IMR-90 (cell line): Measurements from ENCODE around the gene IL36G. TPM values are rescaled to one million over a fixed set of nuclear protein-coding genes. Genes with fewer than 3 reads are reported as not detected.
A peak's percentile ranks its signal among the peaks of the same experiment; 100 is the strongest.

Experiments
- ATAC-seq: fragments of 200-7000 bp; cut with Tn5 transposase; 2 replicates; pipeline ENCODE4 v1.9.1; 2020; ENCODE audit warnings: low read depth, mild to moderate bottlenecking, moderate library complexity
- BruUV-seq: library from RNA; stranded (reverse); fragments of 400-500 nt; replicated peaks from 2 replicates; lab custom pipeline; 2021; lab: Mats Ljungman, UMichigan
- CTCF ChIA-PET: fragments of 300-600 bp; formaldehyde crosslinking; extraction: SDS; loops from one replicate; lab custom pipeline; 2021; ENCODE audit warnings: antibody characterized with exemption; lab: Yijun Ruan, JAX
- POLR2A ChIA-PET: fragments of 300-600 bp; sonication (Branson Sonifier 250); formaldehyde crosslinking; loops from one replicate; lab custom pipeline; 2022; ENCODE audit warnings: antibody characterized with exemption; ENCODE audit not compliant: unreplicated experiment; lab: Charles Lee
- DNase-seq: peaks from one replicate; pipeline ENCODE4 v3.0.0; 2013
- H2AFZ ChIP-seq: replicated peaks from 2 replicates; pipeline ENCODE3; 2013; ENCODE audit warnings: low read length, mild to moderate bottlenecking; ENCODE audit not compliant: poor library complexity
- H2AK5ac ChIP-seq: 2 replicates; pipeline ENCODE4 v1.6.1; 2013; ENCODE audit warnings: low read depth, low read length, inconsistent platforms
- H2AK9ac ChIP-seq: replicated peaks from 2 replicates; pipeline ENCODE3; 2013; ENCODE audit warnings: mild to moderate bottlenecking, low read depth, low read length, moderate library complexity; ENCODE audit not compliant: poor library complexity
- H2BK120ac ChIP-seq: 2 replicates; pipeline ENCODE4 v1.6.1; 2013; ENCODE audit warnings: low read depth, low read length, inconsistent platforms
- H2BK15ac ChIP-seq: 3 replicates; pipeline ENCODE4 v1.6.1; 2013; ENCODE audit warnings: low read depth, low read length, inconsistent platforms
- H2BK20ac ChIP-seq: 2 replicates; pipeline ENCODE4 v1.6.1; 2013; ENCODE audit warnings: low read depth, mild to moderate bottlenecking, inconsistent platforms, low read length, moderate library complexity
- H2BK5ac ChIP-seq: 2 replicates; pipeline ENCODE4 v1.6.1; 2013; ENCODE audit warnings: mild to moderate bottlenecking, low read depth, low read length, inconsistent platforms; ENCODE audit not compliant: poor library complexity, severe bottlenecking
- H3K14ac ChIP-seq: replicated peaks from 2 replicates; pipeline ENCODE4 v1.6.1; 2013; ENCODE audit warnings: low read depth, low read length, inconsistent platforms
- H3K18ac ChIP-seq: 2 replicates; pipeline ENCODE4 v1.6.1; 2013; ENCODE audit warnings: low read depth, low read length, control low read depth
- H3K23ac ChIP-seq: 2 replicates; pipeline ENCODE4 v1.6.1; 2013; ENCODE audit warnings: low read depth, low read length, inconsistent platforms
- H3K27ac ChIP-seq: 2 replicates; pipeline ENCODE4 v1.5.1; 2013; ENCODE audit warnings: mild to moderate bottlenecking, control low read depth, low read length; ENCODE audit not compliant: insufficient read depth
- H3K27me3 ChIP-seq: 2 replicates; pipeline ENCODE4 v1.6.1; 2013; ENCODE audit warnings: low read length; ENCODE audit not compliant: control insufficient read depth, insufficient read depth
- H3K36me3 ChIP-seq: 2 replicates; pipeline ENCODE4 v1.6.1; 2013; ENCODE audit warnings: low read length, mixed read lengths; ENCODE audit not compliant: control insufficient read depth, insufficient read depth
- H3K4ac ChIP-seq: 2 replicates; pipeline ENCODE4 v1.6.1; 2013; ENCODE audit warnings: low read depth, low read length, inconsistent platforms
- H3K4me1 ChIP-seq: 2 replicates; pipeline ENCODE4 v1.6.1; 2013; ENCODE audit warnings: low read length, mixed read lengths; ENCODE audit not compliant: control insufficient read depth, insufficient read depth
- H3K4me2 ChIP-seq: 2 replicates; pipeline ENCODE4 v1.6.1; 2013; ENCODE audit warnings: low read depth, mild to moderate bottlenecking, control low read depth, low read length, moderate library complexity
- H3K4me3 ChIP-seq: 2 replicates; pipeline ENCODE4 v1.5.1; 2013; ENCODE audit warnings: low read depth, mild to moderate bottlenecking, control low read depth, low read length, moderate library complexity; ENCODE audit not compliant: insufficient read depth
- H3K56ac ChIP-seq: 2 replicates; pipeline ENCODE4 v1.6.1; 2013; ENCODE audit warnings: low read length, inconsistent platforms; ENCODE audit not compliant: insufficient read depth; ENCODE audit errors: extremely low read depth
- H3K79me1 ChIP-seq, 2 experiments: 2 replicates each; pipeline ENCODE4 v1.6.1; 2013; ENCODE audit warnings: low read length in 2 of 2, inconsistent platforms in 1 of 2, low read depth in 1 of 2
- H3K9ac ChIP-seq: 2 replicates; pipeline ENCODE4 v1.6.1; 2013; ENCODE audit warnings: low read depth, low read length, control low read depth
- H3K9me1 ChIP-seq: 2 replicates; pipeline ENCODE4 v1.6.1; 2013; ENCODE audit warnings: low read length, inconsistent platforms; ENCODE audit not compliant: insufficient read depth
- H3K9me3 ChIP-seq: 2 replicates; pipeline ENCODE4 v1.6.1; 2013; ENCODE audit warnings: low read length; ENCODE audit not compliant: control insufficient read depth, insufficient read depth
- H4K20me1 ChIP-seq: 2 replicates; pipeline ENCODE4 v1.6.1; 2013; ENCODE audit warnings: low read length, inconsistent platforms; ENCODE audit not compliant: insufficient read depth
- H4K5ac ChIP-seq: 2 replicates; pipeline ENCODE4 v1.6.1; 2013; ENCODE audit warnings: mild to moderate bottlenecking, low read depth, low read length, control low read depth
- H4K8ac ChIP-seq, 2 experiments: 2 replicates each; pipeline ENCODE4 v1.6.1; 2013; ENCODE audit warnings: low read depth in 2 of 2, low read length in 2 of 2, control low read depth in 1 of 2, inconsistent platforms in 1 of 2
- H4K91ac ChIP-seq: 2 replicates; pipeline ENCODE4 v1.6.1; 2013; ENCODE audit warnings: low read depth, low read length, inconsistent platforms; ENCODE audit not compliant: insufficient read depth
- CEBPB ChIP-seq: IDR thresholded peaks from 2 replicates; pipeline ENCODE4 v1.6.1; 2012; ENCODE audit warnings: low read depth, low read length, improper control_type of control experiment
- CHD1 ChIP-seq: IDR thresholded peaks from 2 replicates; pipeline ENCODE4 v1.6.1; 2012; ENCODE audit warnings: low read depth, low read length, improper control_type of control experiment
- MAFK ChIP-seq: IDR thresholded peaks from 2 replicates; pipeline ENCODE4 v1.6.1; 2012; ENCODE audit warnings: low read depth, low read length, improper control_type of control experiment
- MXI1 ChIP-seq: IDR thresholded peaks from 2 replicates; pipeline ENCODE4 v1.6.1; 2012; ENCODE audit warnings: low read depth, mild to moderate bottlenecking, low read length, moderate library complexity, borderline replicate concordance
- NFE2L2 ChIP-seq: fragments of 150-350 bp; IDR thresholded peaks from 2 replicates; pipeline ENCODE4 v1.6.1; 2016; ENCODE audit warnings: low read depth, mild to moderate bottlenecking, low read length
- RAD21 ChIP-seq: IDR thresholded peaks from 2 replicates; pipeline ENCODE4 v1.6.1; 2012; ENCODE audit warnings: low read length, improper control_type of control experiment
- RCOR1 ChIP-seq: IDR thresholded peaks from 2 replicates; pipeline ENCODE4 v1.6.1; 2012; ENCODE audit warnings: mild to moderate bottlenecking, low read length, improper control_type of control experiment; ENCODE audit not compliant: insufficient replicate concordance
- RFX5 ChIP-seq: IDR thresholded peaks from 2 replicates; pipeline ENCODE4 v1.8.0; 2012; ENCODE audit warnings: low read depth, mild to moderate bottlenecking, low read length, moderate library complexity
- WGBS, 2 experiments: methylation state at CpG; one replicate each; pipeline versions ENCODE4 v1.1.5 to v1.1.7; 2013; ENCODE audit warnings: missing lambda C conversion rate in 2 of 2; ENCODE audit not compliant: insufficient read length in 1 of 2; ENCODE audit errors: extremely low coverage in 2 of 2; 5-methylcytosine and 5-hydroxymethylcytosine counted together
- dilution Hi-C: fragments of 300-500 bp; cut with HindIII; formaldehyde crosslinking; loops from one replicate; pipeline ENCODE4 v1.14.3; 2018; ENCODE audit warnings: low sequenced_read_pairs; ENCODE audit not compliant: unreplicated experiment
- in situ Hi-C: fragments of 300-500 bp; cut with MboI; formaldehyde crosslinking; loops from 3 replicates; pipeline ENCODE4 v1.14.3; 2019; ENCODE audit warnings: low sequenced_read_pairs, inconsistent platforms, mixed read lengths
- intact Hi-C: fragments of 100-400 bp; cut with micrococcal nuclease; formaldehyde crosslinking; loops from 2 replicates; pipeline ENCODE4 v1.10.0; 2022
- polyA plus RNA-seq, 3 experiments: library from polyadenylated mRNA; depleted of rRNA; stranded (reverse); fragments of >200 nt; gene quantifications; 2 replicates each; pipeline ENCODE4 v1.2.3, GENCODE V29; 2012; ENCODE audit warnings: low replicate concordance in 1 of 3
- total RNA-seq: library from RNA; depleted of rRNA; stranded (reverse); fragments of >200 nt; gene quantifications from 2 replicates; pipeline ENCODE4 v1.2.3, GENCODE V29; 2012
- TF ChIP-seq, protein P1 (sequence below): fragments of 150-350 bp; IDR thresholded peaks from 2 replicates; pipeline ENCODE4 v1.6.1; 2016; ENCODE audit warnings: low read depth, mild to moderate bottlenecking, low read length, moderate library complexity, borderline replicate concordance
- TF ChIP-seq, protein P2 (sequence below): fragments of 150-350 bp; IDR thresholded peaks from 2 replicates; pipeline ENCODE4 v1.6.1; 2017; ENCODE audit warnings: mild to moderate bottlenecking, antibody characterized with exemption, low read length, low read depth
- TF ChIP-seq, protein P3 (sequence below): conservative IDR thresholded peaks from 2 replicates; pipeline ENCODE4 v1.5.1; 2012; ENCODE audit warnings: mild to moderate bottlenecking, low read depth, low read length, improper control_type of control experiment

Gene IL36G
- total and polyA plus RNA-seq, 2 of the 4 experiments (the other 2 are of a cell fraction): not detected

- no peak overlapping the region for H4K8ac ChIP-seq
- H3K14ac ChIP-seq: no peak overlapping the region
- no peak overlapping the region for H2AK5ac ChIP-seq
- H2AFZ ChIP-seq: no peak overlapping the region
- H3K79me1 ChIP-seq: no peaks in the 10 kb centered on the region
- no peak overlapping the region for H4K5ac ChIP-seq
- dilution Hi-C loops (no loop called here), intact Hi-C loops (no loop called here), in situ Hi-C loops (no loop called here)
- 63% methylated on average over 3 of the region's 5 CpGs; no CpG with 5 or more reads in 1 of the 2 experiments for WGBS, 2 experiments
- DNase-seq (peak; percentile 13), ATAC-seq (no peak)
- ChIA-PET CTCF (no interaction called here), POLR2A (no interaction called here)
- no peak overlapping the region for H3K56ac ChIP-seq
- no peak overlapping the region for H2BK5ac ChIP-seq
- peaks cover 4% of the 10 kb centered on the region for H3K27me3 ChIP-seq
- no peak overlapping the region for H3K4me2 ChIP-seq
- H3K23ac ChIP-seq: no peak overlapping the region
- H3K18ac ChIP-seq: no peak overlapping the region
- TF ChIP-seq CHD1 (no peak), NFE2L2 (no peak), RFX5 (no peak), RAD21 (no peak), CEBPB (no peak), RCOR1 (no peak), MAFK (no peak), MXI1 (no peak)
- TF ChIP-seq, protein P1, sequence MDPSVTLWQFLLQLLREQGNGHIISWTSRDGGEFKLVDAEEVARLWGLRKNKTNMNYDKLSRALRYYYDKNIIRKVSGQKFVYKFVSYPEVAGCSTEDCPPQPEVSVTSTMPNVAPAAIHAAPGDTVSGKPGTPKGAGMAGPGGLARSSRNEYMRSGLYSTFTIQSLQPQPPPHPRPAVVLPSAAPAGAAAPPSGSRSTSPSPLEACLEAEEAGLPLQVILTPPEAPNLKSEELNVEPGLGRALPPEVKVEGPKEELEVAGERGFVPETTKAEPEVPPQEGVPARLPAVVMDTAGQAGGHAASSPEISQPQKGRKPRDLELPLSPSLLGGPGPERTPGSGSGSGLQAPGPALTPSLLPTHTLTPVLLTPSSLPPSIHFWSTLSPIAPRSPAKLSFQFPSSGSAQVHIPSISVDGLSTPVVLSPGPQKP: no peak
- TF ChIP-seq, protein P2, sequence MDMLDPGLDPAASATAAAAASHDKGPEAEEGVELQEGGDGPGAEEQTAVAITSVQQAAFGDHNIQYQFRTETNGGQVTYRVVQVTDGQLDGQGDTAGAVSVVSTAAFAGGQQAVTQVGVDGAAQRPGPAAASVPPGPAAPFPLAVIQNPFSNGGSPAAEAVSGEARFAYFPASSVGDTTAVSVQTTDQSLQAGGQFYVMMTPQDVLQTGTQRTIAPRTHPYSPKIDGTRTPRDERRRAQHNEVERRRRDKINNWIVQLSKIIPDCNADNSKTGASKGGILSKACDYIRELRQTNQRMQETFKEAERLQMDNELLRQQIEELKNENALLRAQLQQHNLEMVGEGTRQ: no peak
- TF ChIP-seq, protein P3, sequence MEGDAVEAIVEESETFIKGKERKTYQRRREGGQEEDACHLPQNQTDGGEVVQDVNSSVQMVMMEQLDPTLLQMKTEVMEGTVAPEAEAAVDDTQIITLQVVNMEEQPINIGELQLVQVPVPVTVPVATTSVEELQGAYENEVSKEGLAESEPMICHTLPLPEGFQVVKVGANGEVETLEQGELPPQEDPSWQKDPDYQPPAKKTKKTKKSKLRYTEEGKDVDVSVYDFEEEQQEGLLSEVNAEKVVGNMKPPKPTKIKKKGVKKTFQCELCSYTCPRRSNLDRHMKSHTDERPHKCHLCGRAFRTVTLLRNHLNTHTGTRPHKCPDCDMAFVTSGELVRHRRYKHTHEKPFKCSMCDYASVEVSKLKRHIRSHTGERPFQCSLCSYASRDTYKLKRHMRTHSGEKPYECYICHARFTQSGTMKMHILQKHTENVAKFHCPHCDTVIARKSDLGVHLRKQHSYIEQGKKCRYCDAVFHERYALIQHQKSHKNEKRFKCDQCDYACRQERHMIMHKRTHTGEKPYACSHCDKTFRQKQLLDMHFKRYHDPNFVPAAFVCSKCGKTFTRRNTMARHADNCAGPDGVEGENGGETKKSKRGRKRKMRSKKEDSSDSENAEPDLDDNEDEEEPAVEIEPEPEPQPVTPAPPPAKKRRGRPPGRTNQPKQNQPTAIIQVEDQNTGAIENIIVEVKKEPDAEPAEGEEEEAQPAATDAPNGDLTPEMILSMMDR: no peak
- no peaks in the 10 kb centered on the region for H3K4me1 ChIP-seq
- H2BK120ac ChIP-seq: no peak overlapping the region
- no peak overlapping the region for H3K4ac ChIP-seq
- no peaks in the 10 kb centered on the region for H4K20me1 ChIP-seq
- no peaks in the 10 kb centered on the region for H3K9me3 ChIP-seq
- H3K36me3 ChIP-seq: no peaks in the 10 kb centered on the region
- no peak overlapping the region for H2BK20ac ChIP-seq
- H3K9me1 ChIP-seq: no peaks in the 10 kb centered on the region
- H3K9ac ChIP-seq: no peak overlapping the region
- no peak overlapping the region for H3K27ac ChIP-seq
- no TSS peak for BruUV-seq
- H3K4me3 ChIP-seq: no peak overlapping the region
- H4K91ac ChIP-seq: no peak overlapping the region
- no peak overlapping the region for H2BK15ac ChIP-seq
- H2AK9ac ChIP-seq: no peak overlapping the region
Measured at GRCh38 chr2:112938904-112939303, 38.9 kb upstream of the IL36G start.
